Measurements from ENCODE around the gene FGD4.
A peak's percentile ranks its signal among the peaks of the same experiment; 100 is the strongest.
"Not testable (repeated sequence)": the region's sequence is repeated elsewhere in the genome, so short reads cannot be mapped to it uniquely, and the experiment has no call there.

Gene FGD4

GRCh38 chr12:32519047-32519446 is 119.7 kb downstream of the FGD4 start:
- TF ChIP-seq, protein P1, sequence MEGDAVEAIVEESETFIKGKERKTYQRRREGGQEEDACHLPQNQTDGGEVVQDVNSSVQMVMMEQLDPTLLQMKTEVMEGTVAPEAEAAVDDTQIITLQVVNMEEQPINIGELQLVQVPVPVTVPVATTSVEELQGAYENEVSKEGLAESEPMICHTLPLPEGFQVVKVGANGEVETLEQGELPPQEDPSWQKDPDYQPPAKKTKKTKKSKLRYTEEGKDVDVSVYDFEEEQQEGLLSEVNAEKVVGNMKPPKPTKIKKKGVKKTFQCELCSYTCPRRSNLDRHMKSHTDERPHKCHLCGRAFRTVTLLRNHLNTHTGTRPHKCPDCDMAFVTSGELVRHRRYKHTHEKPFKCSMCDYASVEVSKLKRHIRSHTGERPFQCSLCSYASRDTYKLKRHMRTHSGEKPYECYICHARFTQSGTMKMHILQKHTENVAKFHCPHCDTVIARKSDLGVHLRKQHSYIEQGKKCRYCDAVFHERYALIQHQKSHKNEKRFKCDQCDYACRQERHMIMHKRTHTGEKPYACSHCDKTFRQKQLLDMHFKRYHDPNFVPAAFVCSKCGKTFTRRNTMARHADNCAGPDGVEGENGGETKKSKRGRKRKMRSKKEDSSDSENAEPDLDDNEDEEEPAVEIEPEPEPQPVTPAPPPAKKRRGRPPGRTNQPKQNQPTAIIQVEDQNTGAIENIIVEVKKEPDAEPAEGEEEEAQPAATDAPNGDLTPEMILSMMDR (IDR thresholded peaks at IDR 0.05; ENCODE audit: extremely low read depth, missing control alignments), result no peak
- DNase-seq (ENCODE audit: low spot score), result no peak

DNA sequence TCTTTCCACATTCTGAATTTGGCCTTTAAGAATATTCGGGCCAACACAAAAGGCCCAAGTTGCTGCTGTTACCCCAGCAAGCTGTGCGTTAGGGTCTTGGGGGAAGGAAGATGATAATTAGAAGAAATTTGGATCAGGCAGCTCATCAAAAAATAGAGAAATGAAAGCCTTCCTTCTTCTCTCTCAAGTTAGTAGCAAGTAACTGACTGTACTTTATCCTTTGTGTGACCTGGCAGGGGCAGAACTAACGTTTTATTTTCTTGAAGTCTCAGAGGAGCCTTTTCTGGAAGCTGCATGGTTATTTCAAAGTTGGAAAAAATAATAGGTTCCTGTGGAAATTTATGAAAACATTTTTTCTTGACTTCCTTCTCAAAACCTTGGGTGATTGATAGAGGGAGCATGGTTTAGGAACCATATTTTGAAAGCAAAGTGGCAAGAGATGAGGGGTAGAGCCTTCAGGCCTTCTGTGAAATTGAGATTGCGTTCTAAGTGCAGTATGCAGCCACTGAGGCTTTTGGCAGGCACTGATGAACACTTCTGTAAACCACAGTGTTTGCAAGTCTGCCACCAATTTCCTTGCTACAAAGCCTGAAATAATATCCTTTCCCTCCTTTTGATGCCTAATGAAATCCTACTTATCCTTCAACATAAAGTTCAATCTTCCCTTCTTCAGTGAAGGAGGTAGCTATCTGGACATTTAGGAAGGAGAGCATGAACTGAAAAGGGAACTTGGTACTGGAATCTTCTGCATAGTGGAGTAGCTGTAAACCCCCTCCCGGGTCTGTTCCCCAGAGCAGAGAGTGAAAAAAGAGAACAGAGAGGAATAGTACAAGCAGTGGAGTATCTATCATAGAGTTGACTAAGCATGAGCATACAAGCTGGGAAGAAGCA is 123.2 kb downstream of the FGD4 start:
- DNase-seq (ENCODE audit: low spot score), result no peak

GRCh38 chr12:32525802-32526201 is 126.4 kb downstream of the FGD4 start:
- DNase-seq (ENCODE audit: low spot score), result not testable (repeated sequence)

More for the DNA sequence above, 123.2 kb downstream of the FGD4 start:
- TF ChIP-seq, protein P1 (IDR thresholded peaks at IDR 0.05; ENCODE audit: extremely low read depth, missing control alignments), result no peak

- DNase-seq (ENCODE audit: low spot score), result not testable (repeated sequence)
These were observed 127.0 kb downstream of the FGD4 start for GRCh38 chr12:32526343-32526742.

GRCh38 chr12:32532422-32532821 is 133.1 kb downstream of the FGD4 start:
- TF ChIP-seq, protein P1 (IDR thresholded peaks at IDR 0.05; ENCODE audit: extremely low read depth, missing control alignments), result no peak

DNA sequence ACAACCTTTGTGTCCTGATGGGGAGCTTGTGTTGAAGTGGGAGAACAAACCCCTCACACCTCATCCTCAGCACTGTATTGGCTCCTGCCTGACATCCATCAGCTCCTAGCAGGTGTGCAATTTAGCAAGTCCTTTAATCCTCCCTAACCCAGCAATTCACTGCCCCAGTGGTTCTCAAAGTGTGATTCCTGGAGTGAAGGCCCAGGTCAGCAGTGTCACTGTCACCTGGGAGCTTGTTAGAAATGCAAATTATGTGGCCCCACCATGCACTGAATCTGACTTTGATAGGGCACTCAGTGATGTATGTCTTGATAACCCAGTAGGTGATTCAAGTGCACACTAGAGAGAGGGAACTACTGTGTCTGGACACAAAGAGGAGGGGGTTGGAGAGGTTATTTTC is 133.6 kb downstream of the FGD4 start:
- DNase-seq (ENCODE audit: low spot score), result no peak
- TF ChIP-seq, protein P1 (IDR thresholded peaks at IDR 0.05; ENCODE audit: extremely low read depth, missing control alignments), result no peak

More at GRCh38 chr12:32532422-32532821, 133.1 kb downstream of the FGD4 start:
- DNase-seq (ENCODE audit: low spot score), result no peak

DNA sequence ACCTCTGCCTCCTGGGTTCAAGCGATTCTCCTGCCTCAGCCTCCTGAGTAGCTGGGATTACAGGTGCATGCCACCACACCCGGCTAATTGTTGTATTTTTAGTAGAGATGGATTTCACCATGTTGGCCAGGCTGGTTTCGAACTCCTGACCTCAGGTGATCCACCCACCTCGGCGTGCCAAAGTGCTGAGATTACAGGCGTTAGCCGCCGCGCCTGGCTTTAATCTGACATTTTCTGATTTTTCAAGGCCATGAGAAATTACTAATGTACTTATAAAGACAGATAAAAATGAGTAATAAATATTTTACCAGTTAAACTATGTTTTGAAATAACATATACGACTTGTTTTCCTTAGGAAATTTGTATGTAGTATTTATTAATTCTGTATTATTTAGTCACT is 134.1 kb downstream of the FGD4 start:
- not testable (repeated sequence) for DNase-seq (ENCODE audit: low spot score)

DNA sequence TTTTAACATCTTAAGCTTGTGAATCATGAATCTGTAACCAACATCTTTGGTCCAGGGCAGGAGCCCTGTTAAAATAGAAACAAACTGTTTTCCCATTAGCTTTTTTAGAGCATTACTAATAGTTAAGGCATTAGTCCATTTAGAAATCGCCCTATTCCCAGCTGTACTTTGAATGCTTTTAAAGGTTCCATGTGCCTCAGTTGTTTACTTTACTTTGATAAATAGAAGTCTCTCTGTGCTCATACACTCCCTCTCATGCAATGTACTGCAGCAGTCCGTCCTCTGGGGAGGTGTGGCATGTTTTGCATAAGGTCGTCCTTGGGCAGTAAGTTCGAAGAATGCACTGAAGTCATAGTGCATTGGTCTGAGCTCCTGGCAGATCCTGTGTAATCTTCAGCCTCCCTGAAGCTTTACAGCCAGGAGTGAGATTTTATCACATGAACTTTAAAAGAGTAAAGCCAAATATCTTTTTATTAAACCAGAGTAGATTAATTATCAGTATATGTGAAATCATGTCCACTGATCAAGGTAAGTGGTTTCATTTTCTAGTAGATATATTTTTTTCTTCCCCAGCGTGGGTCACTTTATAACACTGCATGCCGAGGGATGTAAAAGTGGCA is 134.7 kb downstream of the FGD4 start:
- DNase-seq (ENCODE audit: low spot score), result peak; percentile 36
- TF ChIP-seq, protein P1 (IDR thresholded peaks at IDR 0.05; ENCODE audit: extremely low read depth, missing control alignments), result no peak

- TF ChIP-seq, protein P1 (IDR thresholded peaks at IDR 0.05; ENCODE audit: extremely low read depth, missing control alignments), result no peak
- DNase-seq (ENCODE audit: low spot score), result no peak
These were observed 135.3 kb downstream of the FGD4 start for GRCh38 chr12:32534698-32535097.

Measured in GM20000 (cell line).